ENCODE measurements around the gene DAB1. TPM values are rescaled to one million over a fixed set of nuclear protein-coding genes. Genes with fewer than 3 reads are reported as not detected.

Gene DAB1
- polyA plus RNA-seq, 1 donor from 2014 or later = 11.4 TPM

GRCh38 chr1:57066980-57067610 lies 356.8 kb downstream of the DAB1 start:
- no peak overlapping the region for H3K4me3 ChIP-seq (ENCODE audit: low read length)
- H4K20me1 ChIP-seq (ENCODE audit: insufficient read depth) = no peaks in the 10 kb centered on the region
- no peak overlapping the region for H2AFZ ChIP-seq (ENCODE audit: low read depth, low read length)
- H3K4me2 ChIP-seq (ENCODE audit: low read length) = no peak overlapping the region
- peak overlapping the region; percentile 17 for H3K27ac ChIP-seq (ENCODE audit: low read length)
- H3K9me2 ChIP-seq (ENCODE audit: insufficient read depth, low read length) = no peaks in the 10 kb centered on the region
- H3K36me3 ChIP-seq (ENCODE audit: insufficient read depth, low read length) = no peaks in the 10 kb centered on the region
- H3K9ac ChIP-seq (ENCODE audit: low read length) = no peak overlapping the region
- no peaks in the 10 kb centered on the region for H3F3A ChIP-seq (ENCODE audit: insufficient read depth, low read length, poor library complexity, severe bottlenecking)
- peak; percentile 22 for TF ChIP-seq RAD21 (conservative IDR thresholded peaks at IDR 0.05)
- no peak for TF ChIP-seq TAF1 (IDR thresholded peaks at IDR 0.05; ENCODE audit: low read depth)
- no peaks in the 10 kb centered on the region for H3K79me2 ChIP-seq (replicated peaks; ENCODE audit: insufficient read depth, low read length)
- no peaks in the 10 kb centered on the region for H3K27me3 ChIP-seq (ENCODE audit: insufficient read depth, low read depth, low read length)
- H3K9me3 ChIP-seq (ENCODE audit: low read length) = no peaks in the 10 kb centered on the region

- no peaks in the 10 kb centered on the region for H4K20me1 ChIP-seq (ENCODE audit: insufficient read depth)
- H3K9ac ChIP-seq (ENCODE audit: low read length) = no peak overlapping the region
- TF ChIP-seq RAD21 (conservative IDR thresholded peaks at IDR 0.05) (no peak), POLR2AphosphoS5 (IDR thresholded peaks at IDR 0.05) (no peak), MXI1 (conservative IDR thresholded peaks at IDR 0.05; ENCODE audit: poor library complexity, severe bottlenecking) (no peak), REST (IDR thresholded peaks at IDR 0.05; ENCODE audit: borderline replicate concordance) (no peak), EP300 (conservative IDR thresholded peaks at IDR 0.05; ENCODE audit: poor library complexity, severe bottlenecking) (no peak), EZH2 (IDR thresholded peaks at IDR 0.05; ENCODE audit: borderline replicate concordance, insufficient read depth, low read length, poor library complexity, severe bottlenecking) (no peak), SMC3 (conservative IDR thresholded peaks at IDR 0.05; ENCODE audit: poor library complexity) (no peak), TAF1 (IDR thresholded peaks at IDR 0.05; ENCODE audit: low read depth) (no peak)
- TF ChIP-seq, protein P1, sequence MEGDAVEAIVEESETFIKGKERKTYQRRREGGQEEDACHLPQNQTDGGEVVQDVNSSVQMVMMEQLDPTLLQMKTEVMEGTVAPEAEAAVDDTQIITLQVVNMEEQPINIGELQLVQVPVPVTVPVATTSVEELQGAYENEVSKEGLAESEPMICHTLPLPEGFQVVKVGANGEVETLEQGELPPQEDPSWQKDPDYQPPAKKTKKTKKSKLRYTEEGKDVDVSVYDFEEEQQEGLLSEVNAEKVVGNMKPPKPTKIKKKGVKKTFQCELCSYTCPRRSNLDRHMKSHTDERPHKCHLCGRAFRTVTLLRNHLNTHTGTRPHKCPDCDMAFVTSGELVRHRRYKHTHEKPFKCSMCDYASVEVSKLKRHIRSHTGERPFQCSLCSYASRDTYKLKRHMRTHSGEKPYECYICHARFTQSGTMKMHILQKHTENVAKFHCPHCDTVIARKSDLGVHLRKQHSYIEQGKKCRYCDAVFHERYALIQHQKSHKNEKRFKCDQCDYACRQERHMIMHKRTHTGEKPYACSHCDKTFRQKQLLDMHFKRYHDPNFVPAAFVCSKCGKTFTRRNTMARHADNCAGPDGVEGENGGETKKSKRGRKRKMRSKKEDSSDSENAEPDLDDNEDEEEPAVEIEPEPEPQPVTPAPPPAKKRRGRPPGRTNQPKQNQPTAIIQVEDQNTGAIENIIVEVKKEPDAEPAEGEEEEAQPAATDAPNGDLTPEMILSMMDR (IDR thresholded peaks at IDR 0.05; ENCODE audit: poor library complexity, severe bottlenecking) = no peak
- peak overlapping the region; percentile 10 for H3K27ac ChIP-seq (ENCODE audit: low read length)
- no peaks in the 10 kb centered on the region for H3K9me2 ChIP-seq (ENCODE audit: insufficient read depth, low read length)
- no peaks in the 10 kb centered on the region for H3K9me3 ChIP-seq (ENCODE audit: low read length)
- H3K79me2 ChIP-seq (replicated peaks; ENCODE audit: insufficient read depth, low read length) = no peaks in the 10 kb centered on the region
- H3K4me3 ChIP-seq (ENCODE audit: low read length) = no peak overlapping the region
- no peaks in the 10 kb centered on the region for H3K27me3 ChIP-seq (ENCODE audit: insufficient read depth, low read depth, low read length)
- H2AFZ ChIP-seq (ENCODE audit: low read depth, low read length) = no peak overlapping the region
- H3K4me2 ChIP-seq (ENCODE audit: low read length) = no peak overlapping the region
- no peaks in the 10 kb centered on the region for H3K36me3 ChIP-seq (ENCODE audit: insufficient read depth, low read length)
- H3F3A ChIP-seq (ENCODE audit: insufficient read depth, low read length, poor library complexity, severe bottlenecking) = no peaks in the 10 kb centered on the region
Observed at GRCh38 chr1:57065442-57065841, 358.4 kb downstream of the DAB1 start.

Measured in neural cell (in vitro differentiated cells).